B cell (primary cell): Measurements from ENCODE around the gene TAF10.

Source experiments
- EZH2 ChIP-seq: IDR thresholded peaks from 2 replicates; pipeline ENCODE4 v1.6.1; 2012; ENCODE audit warnings: borderline replicate concordance, low read depth, mild to moderate bottlenecking, moderate library complexity, low read length; ENCODE audit not compliant: insufficient read depth, poor library complexity, severe bottlenecking
- TF ChIP-seq, protein P1 (sequence below): fragments of 200-600 bp; IDR thresholded peaks from one replicate; pipeline ENCODE4 v1.8.0; 2022; ENCODE audit warnings: antibody characterized with exemption, mild to moderate bottlenecking

DNA sequence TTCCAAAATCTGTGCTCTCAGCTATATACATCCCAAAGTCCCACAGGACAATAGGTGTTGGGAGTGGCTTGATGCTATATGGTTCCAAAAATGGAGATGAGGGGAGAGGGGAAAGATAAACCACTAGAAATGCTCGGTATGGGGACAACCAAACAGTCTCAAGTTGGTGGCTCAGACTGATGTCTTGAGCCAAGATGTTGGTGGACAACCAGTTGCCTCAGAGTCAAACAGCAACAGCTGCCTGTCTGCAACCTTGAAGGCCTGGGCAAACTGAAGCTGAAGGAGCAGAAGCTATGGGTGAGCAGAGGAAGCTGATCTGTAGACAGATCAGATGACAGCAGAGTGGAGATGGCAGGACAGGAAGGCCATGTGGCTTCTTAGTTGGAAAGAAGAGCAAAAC, 12.6 kb downstream of the TAF10 start:
- TF ChIP-seq, protein P1, sequence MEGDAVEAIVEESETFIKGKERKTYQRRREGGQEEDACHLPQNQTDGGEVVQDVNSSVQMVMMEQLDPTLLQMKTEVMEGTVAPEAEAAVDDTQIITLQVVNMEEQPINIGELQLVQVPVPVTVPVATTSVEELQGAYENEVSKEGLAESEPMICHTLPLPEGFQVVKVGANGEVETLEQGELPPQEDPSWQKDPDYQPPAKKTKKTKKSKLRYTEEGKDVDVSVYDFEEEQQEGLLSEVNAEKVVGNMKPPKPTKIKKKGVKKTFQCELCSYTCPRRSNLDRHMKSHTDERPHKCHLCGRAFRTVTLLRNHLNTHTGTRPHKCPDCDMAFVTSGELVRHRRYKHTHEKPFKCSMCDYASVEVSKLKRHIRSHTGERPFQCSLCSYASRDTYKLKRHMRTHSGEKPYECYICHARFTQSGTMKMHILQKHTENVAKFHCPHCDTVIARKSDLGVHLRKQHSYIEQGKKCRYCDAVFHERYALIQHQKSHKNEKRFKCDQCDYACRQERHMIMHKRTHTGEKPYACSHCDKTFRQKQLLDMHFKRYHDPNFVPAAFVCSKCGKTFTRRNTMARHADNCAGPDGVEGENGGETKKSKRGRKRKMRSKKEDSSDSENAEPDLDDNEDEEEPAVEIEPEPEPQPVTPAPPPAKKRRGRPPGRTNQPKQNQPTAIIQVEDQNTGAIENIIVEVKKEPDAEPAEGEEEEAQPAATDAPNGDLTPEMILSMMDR, result no peak
- TF ChIP-seq EZH2, result no peak
